Activated T-cell treated with anti-CD3 and anti-CD28 coated beads, Interleukin-2, amount 50 U/mL, for 72 hours (primary cell): ENCODE data around the gene SGIP1. TPM values are rescaled to one million over a fixed set of nuclear protein-coding genes. Genes with fewer than 3 reads are reported as not detected.

Experiments used
- ATAC-seq, 2 donors: fragments of 150-1000 bp; cut with Tn5 transposase; replicated peaks in 1 of 2; 2 replicates each; pipeline ENCODE4 v1.10.0; 2021; ENCODE audit warnings: moderate library complexity in 2 of 2, mild to moderate bottlenecking in 1 of 2
- DNase-seq, 2 donors: peaks; one replicate each; pipeline ENCODE4 v3.0.0; 2021 to 2022; ENCODE audit warnings: mixed read lengths in 1 of 2
- H3K27ac Mint-ChIP-seq: one replicate; pipeline ENCODE4 v1.8.0; 2022; ENCODE audit warnings: mild to moderate bottlenecking, moderate library complexity, mixed read lengths
- H3K27me3 Mint-ChIP-seq: one replicate; pipeline ENCODE4 v1.8.0; 2022; ENCODE audit warnings: low read depth, mixed read lengths
- H3K36me3 Mint-ChIP-seq, 2 donors: one replicate each; pipeline ENCODE4 v1.8.0; 2022; ENCODE audit warnings: mixed read lengths in 2 of 2, mild to moderate bottlenecking in 1 of 2; ENCODE audit not compliant: insufficient read depth in 2 of 2
- H3K4me1 Mint-ChIP-seq: one replicate; pipeline ENCODE4 v1.8.0; 2022; ENCODE audit warnings: low read depth, mixed read lengths
- H3K4me3 Mint-ChIP-seq, 2 donors: one replicate each; pipeline ENCODE4 v1.8.0; 2022; ENCODE audit warnings: mild to moderate bottlenecking in 2 of 2, mixed read lengths in 2 of 2, moderate library complexity in 2 of 2
- H3K9me3 Mint-ChIP-seq, 2 donors: one replicate each; pipeline ENCODE4 v1.8.0; 2022; ENCODE audit warnings: mixed read lengths in 2 of 2
- total RNA-seq, 2 donors: library from RNA; stranded (reverse); gene quantifications; one replicate each; pipeline ENCODE4 v1.2.3, GENCODE V29; 2022

SGIP1 gene, protein sequence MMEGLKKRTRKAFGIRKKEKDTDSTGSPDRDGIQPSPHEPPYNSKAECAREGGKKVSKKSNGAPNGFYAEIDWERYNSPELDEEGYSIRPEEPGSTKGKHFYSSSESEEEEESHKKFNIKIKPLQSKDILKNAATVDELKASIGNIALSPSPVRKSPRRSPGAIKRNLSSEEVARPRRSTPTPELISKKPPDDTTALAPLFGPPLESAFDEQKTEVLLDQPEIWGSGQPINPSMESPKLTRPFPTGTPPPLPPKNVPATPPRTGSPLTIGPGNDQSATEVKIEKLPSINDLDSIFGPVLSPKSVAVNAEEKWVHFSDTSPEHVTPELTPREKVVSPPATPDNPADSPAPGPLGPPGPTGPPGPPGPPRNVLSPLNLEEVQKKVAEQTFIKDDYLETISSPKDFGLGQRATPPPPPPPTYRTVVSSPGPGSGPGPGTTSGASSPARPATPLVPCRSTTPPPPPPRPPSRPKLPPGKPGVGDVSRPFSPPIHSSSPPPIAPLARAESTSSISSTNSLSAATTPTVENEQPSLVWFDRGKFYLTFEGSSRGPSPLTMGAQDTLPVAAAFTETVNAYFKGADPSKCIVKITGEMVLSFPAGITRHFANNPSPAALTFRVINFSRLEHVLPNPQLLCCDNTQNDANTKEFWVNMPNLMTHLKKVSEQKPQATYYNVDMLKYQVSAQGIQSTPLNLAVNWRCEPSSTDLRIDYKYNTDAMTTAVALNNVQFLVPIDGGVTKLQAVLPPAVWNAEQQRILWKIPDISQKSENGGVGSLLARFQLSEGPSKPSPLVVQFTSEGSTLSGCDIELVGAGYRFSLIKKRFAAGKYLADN
- under 1 TPM in 1 of 2 donors, not detected in 1; 0.31 TPM for total RNA-seq

DNA sequence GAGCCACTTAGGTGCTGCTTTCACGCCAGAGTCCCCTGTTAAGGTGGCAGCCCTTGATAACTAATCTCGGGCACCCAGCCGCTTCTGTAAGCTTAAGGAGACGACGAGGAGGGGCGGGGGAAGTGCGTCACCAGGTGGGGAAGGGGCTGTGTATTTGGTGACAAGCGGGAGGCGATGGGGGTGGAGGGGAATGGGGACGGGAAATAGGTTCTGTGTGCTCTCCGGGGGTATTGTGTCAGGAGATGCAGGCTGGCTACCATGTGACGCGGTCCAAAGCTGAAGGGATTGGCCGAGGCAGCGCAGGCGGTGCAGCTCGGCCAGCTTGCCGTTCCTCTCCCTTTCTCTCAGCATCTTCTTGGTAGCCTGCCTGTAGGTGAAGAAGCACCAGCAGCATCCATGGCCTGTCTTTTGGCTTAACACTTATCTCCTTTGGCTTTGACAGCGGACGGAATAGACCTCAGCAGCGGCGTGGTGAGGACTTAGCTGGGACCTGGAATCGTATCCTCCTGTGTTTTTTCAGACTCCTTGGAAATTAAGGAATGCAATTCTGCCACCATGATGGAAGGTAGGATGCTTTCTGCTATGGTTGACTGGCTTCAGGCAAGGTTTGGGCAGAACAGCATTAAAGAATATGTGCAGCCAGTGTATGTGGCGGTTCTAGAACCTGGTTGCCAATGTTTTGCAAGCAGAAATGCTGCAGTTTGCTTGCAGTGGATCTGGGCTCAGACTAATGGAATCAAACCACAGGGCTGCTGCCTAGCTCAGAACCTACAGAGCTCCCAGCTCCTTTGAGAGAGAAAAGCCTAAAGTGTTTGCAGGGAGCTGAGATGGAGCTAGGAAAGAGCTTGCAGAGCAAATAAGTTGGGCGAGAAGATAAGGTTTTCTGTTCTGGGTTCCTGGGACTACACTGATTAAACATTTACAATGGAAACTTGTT is at the start of gene SGIP1:
Gene SGIP1 (plus strand): TSS at position 350 of the 937 bp plus-strand sequence. CDS start 206 bp downstream, at position 556.
- DNase-seq = peak in 1 of 2 donors; percentile 5
- Mint-ChIP-seq H3K4me1 (peaks cover 17% of the 10 kb centered on the region), H3K4me3 (peak within 1 kb of the TSS; percentile 80 to 89), H3K27ac (no peak within 1 kb of the TSS), H3K9me3 (no peaks in the 10 kb centered on the region), H3K36me3 (no peaks in the 10 kb centered on the region), H3K27me3 (peaks cover 53% of the 10 kb centered on the region)
- ATAC-seq = peak; percentile 44 to 67

DNA sequence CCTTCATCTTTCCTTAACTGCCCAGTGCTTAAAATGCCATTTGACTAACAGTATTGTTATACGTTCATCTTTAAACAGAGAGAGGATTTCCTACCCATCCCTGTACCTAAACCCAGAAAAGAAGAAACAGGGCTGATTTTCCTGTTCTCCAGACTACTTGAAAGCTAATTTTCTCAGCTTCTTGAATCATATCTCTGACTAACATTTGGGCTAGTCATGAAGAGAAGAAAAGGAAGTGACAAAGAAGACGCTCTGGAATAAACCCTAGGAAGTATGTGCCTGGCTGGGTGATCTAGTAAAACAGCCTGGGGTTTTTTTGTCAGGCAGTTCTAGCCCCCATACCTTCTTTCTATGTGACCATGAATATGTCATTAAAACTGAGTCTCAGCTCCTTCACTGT is 44.8 kb upstream of the SGIP1 start:
- no peak overlapping the region for H3K4me3 Mint-ChIP-seq
- H3K4me1 Mint-ChIP-seq = no peaks in the 10 kb centered on the region
- ATAC-seq = no peak
- DNase-seq = no peak
- H3K9me3 Mint-ChIP-seq = no peaks in the 10 kb centered on the region
- H3K27me3 Mint-ChIP-seq = no peaks in the 10 kb centered on the region
- no peaks in the 10 kb centered on the region for H3K36me3 Mint-ChIP-seq
- H3K27ac Mint-ChIP-seq = no peak overlapping the region

DNA sequence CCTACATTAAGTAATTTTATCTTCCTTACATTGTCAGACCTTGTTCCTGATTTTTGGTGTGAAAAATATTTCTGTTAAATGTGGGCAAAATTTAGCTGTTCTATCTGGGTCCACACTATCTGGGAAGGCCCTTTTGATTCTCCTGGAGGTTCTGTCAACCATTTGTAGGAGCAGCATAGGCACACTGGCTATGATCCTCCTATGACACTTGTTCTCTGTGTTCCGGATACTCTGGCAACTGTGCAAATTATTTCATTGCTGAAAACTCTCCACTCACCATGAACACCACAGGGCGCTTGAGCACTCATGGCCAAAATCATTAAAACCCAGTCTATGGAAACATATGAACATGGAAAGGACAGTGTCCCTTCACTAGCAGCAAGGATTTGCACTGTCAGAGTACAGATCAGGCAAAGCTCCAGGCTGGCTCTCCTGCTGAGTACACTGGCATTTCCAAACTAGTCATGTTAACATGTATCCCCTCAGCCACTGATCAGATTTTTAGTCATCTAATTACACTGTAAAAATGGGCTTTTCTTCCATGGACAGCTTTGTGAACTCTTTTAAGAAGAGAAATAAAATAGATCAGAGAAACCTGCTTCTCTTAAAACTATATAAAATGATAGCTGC is 43.9 kb upstream of the SGIP1 start:
- ATAC-seq = no peak
- DNase-seq = no peak
- H3K4me3 Mint-ChIP-seq = no peak overlapping the region
- no peaks in the 10 kb centered on the region for H3K27me3 Mint-ChIP-seq
- no peaks in the 10 kb centered on the region for H3K4me1 Mint-ChIP-seq
- H3K9me3 Mint-ChIP-seq = no peaks in the 10 kb centered on the region
- H3K27ac Mint-ChIP-seq = no peak overlapping the region
- H3K36me3 Mint-ChIP-seq = no peaks in the 10 kb centered on the region

GRCh38 chr1:66490816-66491215 is 43.1 kb upstream of the SGIP1 start:
- Mint-ChIP-seq H3K4me3 (no peak overlapping the region), H3K9me3 (no peaks in the 10 kb centered on the region), H3K27ac (no peak overlapping the region), H3K36me3 (no peaks in the 10 kb centered on the region), H3K4me1 (no peaks in the 10 kb centered on the region), H3K27me3 (peaks cover 2% of the 10 kb centered on the region)
- no peak for ATAC-seq
- DNase-seq = no peak

DNA sequence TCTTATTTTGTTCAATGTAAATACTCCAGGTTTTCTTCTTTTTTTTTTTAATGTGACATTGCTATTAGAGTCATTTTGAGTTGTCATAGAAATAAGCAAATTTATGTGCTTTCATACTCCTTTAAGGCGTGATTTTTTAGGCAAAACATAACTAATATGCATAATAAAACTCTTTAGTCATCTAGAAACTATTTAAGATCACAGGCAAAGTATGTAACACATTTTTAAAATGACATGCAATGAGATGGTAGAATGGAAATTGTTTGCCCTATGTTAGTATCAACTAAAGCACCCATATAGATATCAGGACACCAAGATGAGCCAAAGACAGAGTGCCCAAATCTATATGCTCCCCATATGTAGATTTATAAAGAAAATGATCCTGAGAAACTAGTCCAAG is 41.5 kb upstream of the SGIP1 start:
- ATAC-seq (no peak), DNase-seq (no peak)
- peaks cover 12% of the 10 kb centered on the region for H3K27me3 Mint-ChIP-seq
- no peak overlapping the region for H3K4me3 Mint-ChIP-seq
- peak overlapping the region; percentile 32 for H3K27ac Mint-ChIP-seq
- H3K36me3 Mint-ChIP-seq = no peaks in the 10 kb centered on the region
- H3K4me1 Mint-ChIP-seq = no peaks in the 10 kb centered on the region
- no peaks in the 10 kb centered on the region for H3K9me3 Mint-ChIP-seq

GRCh38 chr1:66493731-66494130 is 40.2 kb upstream of the SGIP1 start:
- Mint-ChIP-seq H3K27me3 (peaks cover 15% of the 10 kb centered on the region), H3K36me3 (no peaks in the 10 kb centered on the region), H3K4me3 (no peak overlapping the region), H3K4me1 (no peaks in the 10 kb centered on the region), H3K9me3 (no peaks in the 10 kb centered on the region), H3K27ac (no peak overlapping the region)
- ATAC-seq (no peak), DNase-seq (no peak)

- H3K4me1 Mint-ChIP-seq = no peaks in the 10 kb centered on the region
- H3K9me3 Mint-ChIP-seq = no peaks in the 10 kb centered on the region
- H3K36me3 Mint-ChIP-seq = no peaks in the 10 kb centered on the region
- no peak overlapping the region for H3K4me3 Mint-ChIP-seq
- no peak for ATAC-seq
- no peak overlapping the region for H3K27ac Mint-ChIP-seq
- peaks cover 22% of the 10 kb centered on the region for H3K27me3 Mint-ChIP-seq
- no peak for DNase-seq
Observed at GRCh38 chr1:66494482-66494881, 39.5 kb upstream of the SGIP1 start.

- DNase-seq = no peak
- Mint-ChIP-seq H3K36me3 (no peaks in the 10 kb centered on the region), H3K9me3 (no peaks in the 10 kb centered on the region), H3K4me1 (no peaks in the 10 kb centered on the region), H3K27ac (no peak overlapping the region), H3K4me3 (no peak overlapping the region), H3K27me3 (peaks cover 30% of the 10 kb centered on the region)
- ATAC-seq = no peak
Observed at GRCh38 chr1:66495495-66495894, 38.5 kb upstream of the SGIP1 start.

- H3K36me3 Mint-ChIP-seq = no peaks in the 10 kb centered on the region
- no peak for DNase-seq
- H3K4me3 Mint-ChIP-seq = no peak overlapping the region
- no peak for ATAC-seq
- no peaks in the 10 kb centered on the region for H3K4me1 Mint-ChIP-seq
- H3K27me3 Mint-ChIP-seq = peaks cover 39% of the 10 kb centered on the region
- H3K9me3 Mint-ChIP-seq = no peaks in the 10 kb centered on the region
- no peak overlapping the region for H3K27ac Mint-ChIP-seq
Observed at GRCh38 chr1:66497910-66498309, 36.0 kb upstream of the SGIP1 start.

GRCh38 chr1:66500301-66500700 is 33.7 kb upstream of the SGIP1 start:
- H3K27ac Mint-ChIP-seq = no peak overlapping the region
- no peaks in the 10 kb centered on the region for H3K4me1 Mint-ChIP-seq
- no peaks in the 10 kb centered on the region for H3K9me3 Mint-ChIP-seq
- peaks cover 50% of the 10 kb centered on the region for H3K27me3 Mint-ChIP-seq
- H3K36me3 Mint-ChIP-seq = no peaks in the 10 kb centered on the region
- no peak overlapping the region for H3K4me3 Mint-ChIP-seq
- no peak for DNase-seq
- no peak for ATAC-seq

DNA sequence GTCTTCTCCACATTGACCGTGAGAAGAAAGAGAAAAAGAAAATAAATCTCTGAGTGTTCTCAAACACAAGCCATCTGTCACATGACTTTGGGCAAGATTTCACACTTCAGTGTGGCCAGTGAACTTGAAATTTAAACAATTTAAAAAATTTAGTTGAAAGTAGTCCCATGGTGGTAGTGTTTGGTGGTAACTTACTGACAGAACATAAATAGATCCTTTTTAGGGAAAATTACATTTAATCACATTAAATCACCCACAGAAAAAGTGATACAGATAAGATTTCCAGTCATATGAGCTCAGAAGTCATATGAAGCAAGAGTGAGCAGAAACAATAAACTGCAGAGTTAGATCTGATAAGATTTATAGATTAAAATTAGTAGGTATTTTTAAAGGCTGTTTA is 31.9 kb upstream of the SGIP1 start:
- H3K4me3 Mint-ChIP-seq = no peak overlapping the region
- no peaks in the 10 kb centered on the region for H3K36me3 Mint-ChIP-seq
- ATAC-seq (no peak), DNase-seq (no peak)
- H3K27me3 Mint-ChIP-seq = peaks cover 48% of the 10 kb centered on the region
- H3K9me3 Mint-ChIP-seq = no peaks in the 10 kb centered on the region
- no peaks in the 10 kb centered on the region for H3K4me1 Mint-ChIP-seq
- no peak overlapping the region for H3K27ac Mint-ChIP-seq

DNA sequence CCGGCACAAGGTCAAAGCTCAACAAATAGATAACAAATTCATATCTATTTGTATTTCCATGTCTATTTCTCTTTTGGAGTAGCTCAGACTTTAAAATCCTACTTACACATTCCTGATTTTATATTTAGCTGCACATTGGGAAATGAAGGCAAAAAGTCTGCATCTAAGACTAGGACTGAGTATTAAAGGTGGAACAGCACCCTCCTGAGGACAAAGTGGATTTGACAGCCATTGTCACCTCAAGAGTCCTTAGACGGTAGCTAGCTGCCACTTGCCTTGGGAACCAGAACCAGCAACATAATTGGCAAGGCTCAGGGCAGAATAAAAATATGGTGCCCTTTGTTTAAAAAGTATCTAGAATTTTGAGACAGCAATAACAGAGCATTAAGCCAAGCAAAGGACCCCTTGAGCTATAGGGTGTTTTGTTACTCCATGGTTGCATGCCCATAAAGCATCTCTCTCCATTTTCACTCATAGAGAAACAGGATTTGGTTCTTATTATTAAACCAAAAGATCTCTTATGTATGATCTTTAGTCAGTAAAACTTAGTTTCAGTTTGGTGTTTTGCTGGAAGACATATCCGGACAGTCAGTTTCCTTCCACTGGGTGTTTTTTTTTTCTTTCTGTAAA is 30.0 kb upstream of the SGIP1 start:
- no peaks in the 10 kb centered on the region for H3K4me1 Mint-ChIP-seq
- H3K36me3 Mint-ChIP-seq = no peaks in the 10 kb centered on the region
- no peaks in the 10 kb centered on the region for H3K9me3 Mint-ChIP-seq
- ATAC-seq (peak; percentile 69 to 73), DNase-seq (peak; percentile 35 to 40)
- H3K4me3 Mint-ChIP-seq = no peak overlapping the region
- no peak overlapping the region for H3K27ac Mint-ChIP-seq
- H3K27me3 Mint-ChIP-seq = peaks cover 48% of the 10 kb centered on the region
